ENCODE data around the gene MTCL3.
A peak's percentile ranks its signal among the peaks of the same experiment; 100 is the strongest.
"Not testable (repeated sequence)": the region's sequence is repeated elsewhere in the genome, so short reads cannot be mapped to it uniquely, and the experiment has no call there.

Gene MTCL3

DNA sequence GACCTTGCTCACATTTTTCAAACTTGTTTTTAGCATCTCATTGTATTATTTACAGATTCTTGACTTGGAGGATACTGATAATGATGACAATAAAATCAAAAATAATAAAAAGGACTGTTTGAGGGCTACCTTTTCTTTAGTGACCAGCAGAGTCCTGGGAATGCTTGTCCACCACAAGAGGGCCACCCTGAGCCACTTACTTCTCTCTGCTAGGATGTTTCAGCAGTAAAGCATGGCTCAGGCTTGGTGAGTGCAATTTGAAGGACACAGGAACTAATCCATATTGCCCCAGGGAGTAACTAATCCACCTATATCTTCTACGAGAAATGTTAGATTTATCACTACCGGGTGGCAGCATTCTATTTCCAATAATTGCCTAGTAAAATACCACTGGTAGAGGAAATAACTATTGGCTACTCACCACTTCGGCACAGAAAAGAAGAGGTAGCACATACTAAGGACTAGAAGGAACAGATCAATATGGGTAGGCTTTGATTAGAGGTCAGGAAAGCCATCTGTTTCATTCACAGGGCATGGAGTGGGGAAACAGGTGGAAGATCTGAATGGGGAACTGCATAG, 54.2 kb downstream of the MTCL3 start:
- DNase-seq, result peak; percentile 68 to 77

DNA sequence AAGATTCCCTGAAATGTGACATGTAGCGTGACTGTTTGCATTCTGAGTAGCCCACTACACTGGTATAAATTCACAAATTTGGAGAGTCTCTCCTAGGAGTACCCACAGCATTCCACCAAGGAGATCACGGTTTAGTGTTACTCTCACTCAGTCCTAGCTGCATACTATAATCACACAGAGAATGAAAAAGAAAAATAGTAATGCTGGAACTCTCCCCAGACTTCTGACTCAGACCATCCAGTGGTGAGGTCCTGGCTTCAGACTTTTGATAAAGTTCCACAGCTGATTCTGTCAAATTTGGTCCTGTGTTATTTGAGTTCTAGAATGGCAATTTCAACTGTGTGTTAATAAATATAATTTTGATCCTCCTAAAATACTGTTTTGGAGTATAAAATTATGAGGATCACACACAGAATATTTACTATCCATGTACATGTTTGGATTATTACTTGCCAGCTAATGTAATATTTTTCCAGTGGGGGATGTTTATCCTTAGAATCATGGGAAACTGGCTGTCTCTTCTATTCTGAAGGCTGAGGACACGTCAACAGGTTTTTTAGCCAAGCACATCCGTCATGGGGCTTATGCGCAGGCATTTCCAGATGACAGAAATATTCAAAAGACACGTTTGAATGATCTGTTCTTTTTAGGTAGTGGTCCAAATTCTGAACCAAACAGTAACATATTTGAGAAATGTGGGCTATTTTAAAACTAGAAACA, 54.8 kb downstream of the MTCL3 start:
- no peak for DNase-seq

DNA sequence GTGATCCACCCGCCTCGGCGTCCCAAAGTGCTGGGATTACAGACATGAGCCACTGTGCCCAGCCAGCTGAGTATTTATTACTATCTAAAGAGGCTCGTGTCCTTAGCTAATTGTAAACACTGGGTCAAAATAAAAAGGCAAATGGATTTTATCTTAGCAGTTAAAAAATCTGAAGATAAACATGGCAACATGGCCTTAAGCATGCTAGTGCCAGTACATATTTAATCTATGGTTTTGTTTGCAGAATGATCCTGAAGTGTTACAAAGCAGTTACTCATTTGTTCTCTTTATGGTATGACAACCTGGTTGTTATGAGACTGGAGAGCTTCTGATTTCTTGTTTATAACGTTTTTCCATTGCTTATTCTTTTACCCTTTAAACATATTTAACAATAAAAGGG, 56.1 kb downstream of the MTCL3 start:
- DNase-seq, result no peak

DNA sequence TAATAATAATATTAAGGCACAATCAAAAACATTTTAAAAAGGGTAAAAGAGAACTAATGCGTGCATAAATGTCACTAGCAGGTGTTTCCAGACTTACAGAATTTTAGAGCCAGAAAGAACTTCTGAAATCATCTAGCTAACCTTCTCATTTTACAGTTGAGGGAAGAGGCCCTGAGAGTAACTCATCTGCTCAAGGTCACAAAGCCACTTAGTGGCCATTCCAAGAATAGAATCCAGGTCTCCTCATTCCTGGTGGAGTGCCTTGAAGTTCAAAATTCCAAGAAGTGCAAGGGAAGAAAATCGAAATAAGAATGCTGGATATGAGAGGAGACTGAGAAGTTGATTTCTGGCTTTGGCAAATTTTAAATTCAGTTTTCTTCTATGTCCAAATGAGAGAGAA, 56.8 kb downstream of the MTCL3 start:
- DNase-seq, result no peak

DNA sequence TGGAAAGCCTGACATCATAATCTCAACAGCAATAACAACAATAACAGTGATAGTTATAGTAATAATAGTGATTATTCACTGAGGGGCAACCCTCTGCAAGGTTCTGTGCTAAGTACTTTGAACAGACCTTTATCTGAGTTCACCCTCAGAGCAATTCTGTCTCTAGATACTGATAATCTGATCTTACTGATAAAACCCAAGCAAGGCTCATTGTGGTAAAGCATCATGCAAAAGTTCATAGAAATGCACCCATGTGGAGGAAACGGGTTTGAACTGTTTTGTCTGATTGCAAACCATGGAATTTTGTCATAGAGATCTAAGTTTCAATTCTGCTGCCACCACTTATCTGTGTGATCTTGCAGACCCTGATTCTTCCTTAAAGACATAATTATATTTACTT, 58.7 kb downstream of the MTCL3 start:
- DNase-seq, result no peak

DNA sequence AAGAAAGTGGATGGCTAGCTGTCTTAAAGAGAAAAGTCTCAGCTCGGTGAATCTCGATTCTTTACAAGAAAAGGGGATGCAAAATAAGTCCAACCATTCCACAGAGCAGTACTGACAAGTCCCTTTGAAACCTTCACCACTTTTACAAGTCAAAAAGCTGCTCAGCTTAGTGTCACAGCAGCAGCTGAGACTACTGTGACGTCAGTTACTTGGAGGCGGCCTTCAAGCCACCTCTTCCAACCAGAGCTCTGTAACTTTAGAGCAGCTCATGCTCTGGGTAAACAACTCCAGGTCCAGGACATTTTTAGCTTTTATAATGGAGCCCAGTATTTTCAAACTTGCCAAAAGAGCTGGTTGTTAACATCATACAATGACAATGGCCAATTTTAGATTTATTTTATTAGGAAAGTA, 59.9 kb downstream of the MTCL3 start, which contains the start of gene KIAA0408:
TSS of gene KIAA0408 (minus strand) at position 159 of the 411 bp plus-strand sequence. CDS start 5,408 bp downstream, outside the sequence.
- DNase-seq, result no peak

DNA sequence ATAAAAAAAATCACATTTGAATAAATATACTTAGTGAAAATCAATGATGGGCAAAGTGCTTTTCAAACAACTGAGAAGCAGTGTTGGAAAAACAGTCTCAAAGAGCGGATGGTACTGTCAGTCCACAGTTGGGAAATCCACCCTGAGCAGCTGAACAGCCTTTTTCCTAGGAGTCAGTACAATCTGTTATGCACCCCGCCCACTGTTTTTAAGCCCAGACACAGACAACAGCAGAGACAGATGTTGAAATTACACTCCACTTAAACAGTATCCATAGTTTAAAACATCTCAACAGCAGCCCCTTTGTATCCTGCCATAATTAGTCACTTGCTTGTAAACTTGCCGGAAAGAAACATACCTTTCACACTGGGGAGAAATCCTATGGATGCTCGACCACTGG, 60.3 kb downstream of the MTCL3 start:
- no peak for DNase-seq

DNA sequence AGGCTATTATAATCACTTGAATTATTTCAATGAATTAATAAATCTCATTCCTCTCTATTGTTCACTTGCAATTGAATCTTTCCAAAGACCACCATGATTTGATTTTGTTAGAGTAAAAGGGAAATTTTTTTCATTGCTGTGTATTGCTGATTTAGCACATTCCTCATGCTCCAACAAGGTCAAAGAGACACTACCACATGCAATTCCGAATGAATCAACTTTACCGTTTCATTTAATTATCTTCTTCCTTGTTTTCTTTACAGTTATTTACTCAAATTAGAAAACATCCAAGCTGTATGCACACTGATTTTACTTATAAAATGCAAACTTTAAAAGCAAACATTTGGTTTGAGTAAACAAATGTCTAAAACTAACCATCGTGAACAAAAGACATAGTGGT, 60.9 kb downstream of the MTCL3 start:
- no peak for DNase-seq

DNA sequence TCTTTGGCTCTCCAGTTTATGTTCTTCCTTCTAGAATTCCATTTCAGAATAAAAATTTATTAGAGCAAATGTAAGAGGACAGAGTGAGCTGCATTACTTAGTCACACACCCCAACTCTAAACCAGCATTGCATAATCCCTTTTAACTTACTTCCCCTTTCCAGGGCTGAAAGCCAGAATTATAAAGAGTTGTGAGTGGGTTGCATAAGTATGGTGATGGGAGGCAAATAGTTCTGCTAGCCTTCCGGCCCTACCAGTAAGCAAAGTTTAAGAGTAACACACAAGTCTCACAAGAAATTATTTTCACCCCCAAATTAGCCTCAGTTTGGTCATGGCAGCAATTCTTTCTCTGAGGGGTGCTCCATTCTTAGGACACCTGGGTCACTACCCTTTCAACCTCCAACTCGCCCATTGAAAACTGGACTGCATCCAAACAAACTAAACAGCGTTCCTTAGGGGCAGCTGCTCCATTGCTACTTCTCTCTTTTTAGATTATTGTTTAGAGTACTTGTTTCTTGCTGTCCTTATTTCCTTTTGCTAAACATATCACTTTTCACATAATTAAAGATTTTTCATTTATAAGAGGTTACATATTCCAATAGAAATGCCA, 61.6 kb downstream of the MTCL3 start:
- no peak for DNase-seq

DNA sequence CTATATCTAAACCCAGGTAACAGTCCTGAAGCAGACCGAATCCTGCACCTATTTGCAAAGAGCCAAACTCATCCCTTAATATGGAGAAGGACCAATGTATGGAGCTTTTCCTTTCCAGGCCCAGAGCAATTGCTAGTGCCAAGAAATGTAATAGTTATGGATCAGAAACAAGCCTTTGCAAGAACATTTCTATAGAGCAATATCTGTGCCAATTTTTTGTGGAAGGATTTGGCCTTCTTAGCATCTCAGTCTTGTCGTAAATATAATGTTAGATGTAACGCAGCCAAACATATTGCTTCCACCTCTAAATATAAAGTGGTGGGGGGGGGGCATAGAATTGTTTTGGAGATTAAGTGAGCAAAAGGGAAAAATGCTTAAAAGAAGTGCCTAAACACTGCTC, 62.7 kb downstream of the MTCL3 start:
- no peak for DNase-seq

DNA sequence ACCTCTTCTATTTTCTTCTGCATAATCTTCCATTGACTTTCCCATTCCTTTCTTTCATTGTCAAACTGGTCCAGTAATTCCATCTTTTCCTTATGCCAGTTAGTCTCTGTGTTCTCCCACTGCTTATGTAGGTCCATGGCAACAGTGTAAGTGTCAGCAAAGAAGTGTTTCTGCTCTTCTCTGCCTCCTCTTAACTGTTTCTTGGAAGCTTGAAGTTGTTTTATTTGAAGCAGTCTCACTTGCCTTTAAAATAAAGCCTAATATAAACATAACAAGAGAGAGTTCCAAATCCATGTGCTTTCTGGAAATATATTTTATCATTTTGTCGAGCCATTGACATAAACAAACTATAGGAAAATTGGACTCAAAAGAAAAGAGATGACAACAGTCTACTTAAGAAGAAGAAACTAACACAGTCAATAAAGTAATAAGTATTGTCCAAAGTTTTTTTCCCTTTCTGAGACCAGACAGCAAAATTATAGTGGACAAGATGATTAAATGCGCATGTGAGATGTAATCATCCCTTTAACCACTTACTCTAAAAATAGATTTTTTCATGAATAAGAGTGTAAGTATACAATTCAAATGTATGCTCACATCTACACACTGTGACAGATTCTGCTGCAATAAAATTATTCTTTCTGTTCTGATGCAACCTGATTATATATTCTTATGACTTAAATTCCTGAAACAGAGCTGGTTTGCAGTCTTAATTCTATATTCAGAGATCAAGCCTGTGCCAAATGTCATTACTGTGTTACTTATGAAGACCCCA, 65.1 kb downstream of the MTCL3 start:
- no peak for DNase-seq

DNA sequence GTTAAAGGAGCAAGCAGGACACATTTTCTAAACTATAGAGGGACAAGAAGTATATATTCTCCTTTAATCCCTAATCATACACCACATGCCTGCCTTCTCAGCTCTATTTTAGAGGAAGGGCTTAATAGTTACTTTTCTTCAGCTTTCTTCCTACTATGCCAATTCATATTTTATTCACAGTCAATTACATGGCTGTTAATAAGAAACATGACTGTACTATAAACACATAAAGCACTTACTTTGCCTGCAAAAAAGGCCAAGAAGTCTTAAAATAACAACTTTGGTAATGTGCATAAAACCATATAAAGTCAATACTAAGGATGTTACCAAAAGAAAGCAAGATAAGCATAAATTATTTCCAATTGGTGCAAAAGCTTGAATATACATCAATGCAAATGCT, 66.3 kb downstream of the MTCL3 start:
- DNase-seq, result no peak

DNA sequence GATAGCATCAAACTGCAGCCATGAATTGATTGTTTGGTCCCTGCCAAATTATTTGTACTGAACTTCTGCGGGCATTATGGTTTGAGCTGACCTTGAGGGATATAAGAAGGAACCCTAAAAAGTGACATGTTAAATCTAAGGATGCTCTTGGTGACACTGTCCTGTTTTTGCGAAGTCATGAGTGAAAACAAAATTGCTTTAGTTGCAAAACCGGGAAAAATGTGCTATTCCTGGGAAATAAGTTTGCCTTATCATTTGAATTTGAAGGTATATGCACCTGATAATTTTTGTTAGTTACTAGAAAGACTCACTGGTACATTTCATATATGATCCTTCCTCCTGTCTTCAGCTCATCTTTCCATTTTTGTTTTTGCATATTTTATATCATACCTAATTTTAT, 67.7 kb downstream of the MTCL3 start:
- no peak for DNase-seq

DNA sequence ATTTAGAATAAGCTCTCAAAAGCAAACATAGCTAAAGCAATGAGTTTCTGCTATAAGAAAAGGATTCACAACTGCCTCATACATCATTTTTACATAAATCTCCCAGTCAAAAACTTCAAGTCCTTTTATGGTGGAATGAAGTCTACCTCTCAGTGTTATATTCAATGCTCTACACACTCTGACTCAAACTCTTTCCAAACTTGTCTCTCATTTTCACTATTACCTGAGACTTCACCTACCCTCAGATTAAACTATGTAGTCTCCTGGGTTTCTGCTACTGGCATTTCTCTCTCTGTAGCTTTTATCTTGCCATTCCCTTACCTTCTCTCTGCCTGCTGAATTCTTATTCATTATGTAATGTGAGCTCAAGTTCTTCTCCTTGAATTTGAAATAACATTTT, 71.4 kb downstream of the MTCL3 start:
- no peak for DNase-seq

DNA sequence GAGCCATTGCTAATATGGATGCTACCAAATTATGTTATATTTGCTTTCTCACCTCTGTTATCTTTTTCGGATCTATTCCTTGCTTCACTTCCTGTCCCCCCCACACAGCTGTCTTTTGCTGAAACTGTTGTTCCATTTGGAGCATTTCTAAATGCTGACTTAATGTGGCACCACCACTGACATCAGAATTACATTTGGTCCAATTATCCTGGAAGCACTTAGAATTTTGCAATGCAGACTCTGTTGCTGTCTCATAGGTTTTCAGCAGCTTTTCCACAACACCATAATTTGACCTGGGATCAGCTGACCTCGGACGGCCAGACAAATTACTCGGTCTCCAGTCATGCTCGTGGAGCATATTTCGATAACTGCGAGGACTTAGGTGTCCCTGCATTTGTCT, 72.8 kb downstream of the MTCL3 start:
- DNase-seq, result no peak

DNA sequence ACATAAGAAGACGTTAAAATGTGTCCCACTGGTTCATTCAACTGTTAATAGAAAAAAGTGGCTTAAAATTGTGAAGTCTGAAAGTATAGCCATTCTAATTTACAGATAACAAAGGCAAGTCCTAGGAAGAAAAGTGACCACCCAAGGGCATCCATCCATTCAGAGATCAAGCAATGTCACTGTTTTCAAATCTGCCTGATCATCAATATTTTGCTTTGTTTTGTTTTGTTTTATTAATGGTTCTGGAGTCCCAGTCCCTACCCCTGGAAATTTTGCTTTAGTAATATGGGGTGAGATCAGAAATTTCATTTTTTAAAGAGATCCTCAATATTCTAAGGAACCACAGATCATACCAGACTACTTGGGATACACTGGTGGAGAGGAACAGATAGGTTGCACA, 77.3 kb downstream of the MTCL3 start:
- DNase-seq, result no peak

DNA sequence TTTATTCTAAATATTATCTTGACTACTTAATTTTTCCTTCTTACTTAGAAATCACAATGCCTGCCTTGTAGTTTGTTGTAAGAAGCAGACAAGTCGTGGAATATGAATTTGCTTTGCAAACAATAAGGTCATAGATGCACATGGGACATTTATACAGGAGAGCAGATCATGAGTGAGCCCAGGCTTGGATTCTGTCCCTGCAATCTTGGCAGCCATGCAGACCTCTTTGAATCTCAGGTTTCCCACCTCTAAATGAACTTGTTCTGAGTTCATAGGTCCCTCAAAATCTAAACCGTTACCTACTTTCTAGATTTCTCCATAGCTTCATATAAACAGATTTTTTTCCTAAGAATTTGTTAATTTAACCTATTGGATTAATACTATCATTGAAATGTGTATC, 79.4 kb downstream of the MTCL3 start:
- no peak for DNase-seq

DNA sequence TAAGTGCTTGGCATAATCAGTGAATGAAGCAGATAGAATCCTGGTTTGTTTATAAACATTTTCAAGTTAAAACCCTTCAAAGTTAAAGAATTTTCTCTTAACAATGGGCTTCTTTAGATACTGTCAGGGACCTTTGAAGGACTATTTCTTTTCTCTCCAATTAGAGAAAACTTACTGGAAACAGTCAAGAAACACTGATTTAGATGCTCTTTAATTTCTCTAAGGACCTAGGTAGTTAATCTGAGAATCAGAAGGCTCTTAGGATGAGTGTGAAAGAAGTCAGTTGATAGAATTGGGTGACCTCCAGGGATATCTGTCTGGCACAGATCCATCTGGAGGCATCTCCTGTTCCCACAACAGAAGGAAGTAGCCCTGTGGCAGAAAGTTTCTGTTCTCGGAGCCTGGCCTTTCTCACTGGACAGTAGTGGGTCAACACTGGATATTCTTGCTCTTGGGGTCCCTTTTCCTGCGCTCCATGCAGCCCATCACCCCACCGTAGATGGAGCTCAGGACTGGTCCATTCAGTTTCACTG, 82.5 kb downstream of the MTCL3 start:
- DNase-seq, result no peak

DNA sequence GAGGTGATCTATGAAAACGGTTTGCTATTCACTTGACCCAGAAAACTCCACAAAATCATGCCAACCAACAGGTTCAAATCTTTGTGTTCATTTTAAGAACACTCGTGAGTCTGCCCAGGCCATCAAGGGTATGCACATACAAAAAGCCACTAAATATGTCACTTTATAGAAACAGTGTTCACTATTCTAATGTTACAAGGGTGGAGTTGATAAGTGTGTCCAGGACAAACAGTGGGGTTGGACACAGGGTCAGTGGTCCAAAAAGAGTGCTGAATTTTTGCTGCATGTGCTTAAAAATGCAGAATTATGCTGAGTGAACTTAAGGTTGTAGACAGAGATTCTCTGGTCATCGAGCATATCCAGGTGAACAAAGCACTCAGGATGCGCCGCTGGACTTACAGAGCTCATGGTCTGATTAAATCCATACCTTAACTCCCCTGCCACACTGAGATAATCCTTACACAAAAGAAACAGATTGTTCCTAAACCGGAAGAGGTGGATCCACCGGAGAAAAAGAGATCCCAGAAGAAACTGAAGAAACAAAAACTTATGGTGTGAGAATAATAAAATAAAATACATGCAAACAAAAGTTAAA, 83.4 kb downstream of the MTCL3 start:
- DNase-seq, result no peak

DNA sequence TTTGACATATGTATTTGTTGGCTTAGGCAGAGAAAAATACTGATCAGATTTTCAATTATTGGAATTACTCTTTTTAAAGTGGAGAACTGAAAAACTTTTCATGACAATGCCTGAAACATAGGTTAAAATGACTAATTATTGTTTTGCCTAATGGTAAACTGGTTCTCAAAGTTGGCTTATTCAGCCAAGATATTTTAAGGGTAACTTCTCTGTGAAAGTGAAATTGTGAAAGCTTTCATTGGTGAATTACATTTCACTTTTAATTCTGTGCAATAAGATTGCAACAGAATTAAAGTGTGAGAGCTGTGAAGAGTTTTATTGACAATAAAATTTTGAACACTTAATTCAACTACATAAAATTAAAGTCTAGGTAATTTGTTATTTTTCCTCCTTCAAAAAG, 84.5 kb downstream of the MTCL3 start:
- DNase-seq, result no peak

DNA sequence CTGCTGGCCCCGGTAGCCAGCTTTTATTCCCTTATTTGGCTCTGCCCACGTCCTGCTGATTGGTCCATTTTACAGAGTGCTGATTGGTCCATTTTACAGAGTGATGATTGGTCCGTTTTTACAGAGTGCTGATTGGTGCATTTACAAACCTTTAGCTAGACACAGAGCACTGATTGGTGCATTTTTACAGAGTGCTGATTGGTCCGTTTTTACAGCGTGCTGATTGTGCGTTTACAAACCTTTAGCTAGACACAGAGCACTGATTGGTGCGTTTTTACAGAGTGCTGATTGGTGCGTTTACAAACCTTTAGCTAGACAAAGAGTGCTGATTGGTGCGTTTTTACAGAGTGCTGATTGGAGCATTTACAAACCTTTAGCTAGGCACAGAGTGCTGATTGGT, 90.6 kb downstream of the MTCL3 start:
- not testable (repeated sequence) for DNase-seq

DNA sequence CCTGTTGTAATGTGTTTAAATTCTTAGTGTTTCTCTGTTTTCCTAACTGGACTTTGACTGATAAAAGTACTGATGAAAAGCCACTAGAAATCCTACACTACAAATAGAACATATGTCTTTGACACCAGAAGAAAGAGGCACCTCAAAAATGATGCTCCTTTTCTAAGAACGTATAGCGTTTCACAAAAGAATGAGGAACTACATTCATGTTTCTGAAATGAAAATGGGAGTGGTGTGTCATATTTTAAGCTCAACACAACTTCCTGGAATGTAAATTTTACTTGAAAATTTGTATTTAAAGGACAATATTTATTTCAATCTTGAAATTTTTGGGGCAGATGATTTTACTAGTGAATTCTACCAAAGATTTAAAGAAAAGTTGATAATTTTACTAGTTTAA, 95.2 kb downstream of the MTCL3 start:
- DNase-seq, result no peak

All from activated CD4-positive, alpha-beta T cell treated with anti-CD3 and anti-CD28 coated beads, Interleukin-2, amount 50 U/mL, for 48 hours (primary cell).